ENCODE results near the gene SLC16A8. TPM values are rescaled to one million over a fixed set of nuclear protein-coding genes. Genes with fewer than 3 reads are reported as not detected.

The SLC16A8 gene
- total RNA-seq, 1 donor from 2014 or later = not detected

DNA sequence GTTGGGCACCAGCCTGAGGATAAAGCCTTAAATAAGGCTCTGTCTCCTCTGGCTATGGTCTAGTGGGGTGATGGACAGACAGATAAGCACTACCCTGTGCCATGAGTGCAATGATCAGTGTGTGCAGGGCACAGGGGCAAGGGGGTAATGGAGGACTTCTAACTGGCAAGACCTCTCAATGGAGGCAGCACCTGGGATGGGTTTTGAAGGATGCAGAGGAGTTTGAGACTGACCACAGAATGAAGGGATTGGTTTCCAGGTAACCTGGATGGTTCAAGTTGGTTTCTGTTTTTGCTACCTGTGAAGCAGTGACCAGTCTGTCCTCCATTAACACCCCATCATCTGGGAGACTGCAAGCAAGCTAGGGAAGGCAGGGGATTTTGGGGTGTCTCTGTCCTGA, 54.6 kb downstream of the SLC16A8 start:
- no peak for DNase-seq (ENCODE audit: low read depth)

- DNase-seq (ENCODE audit: low read depth) = no peak
These were observed 55.4 kb downstream of the SLC16A8 start for GRCh38 chr22:38028344-38029130.

Other genes starting within 250 kb of the SLC16A8 start
- 32.8 and 45.7 TPM in 2 replicates for gene ANKRD54, start 239.8 kb downstream of the SLC16A8 start, total RNA-seq
- 278 and 409 TPM in 2 replicates for gene EIF3L, start 234.8 kb downstream of the SLC16A8 start, total RNA-seq
- 35.9 and 65.0 TPM in 2 replicates for gene MICALL1, start 177.9 kb downstream of the SLC16A8 start, total RNA-seq
- 0.05 TPM in 1 of 2 replicates, not detected in the other for gene C22orf23, start 130.6 kb downstream of the SLC16A8 start, total RNA-seq
- gene POLR2F, start 130.5 kb downstream of the SLC16A8 start, total RNA-seq = 14.2 and 37.9 TPM in 2 replicates
- not detected in 2 replicates for gene SOX10, start 99.6 kb downstream of the SLC16A8 start, total RNA-seq
- gene PICK1, start 26.8 kb downstream of the SLC16A8 start, total RNA-seq = 46.9 and 52.0 TPM in 2 replicates
- 0.85 and 1.9 TPM in 2 replicates for gene BAIAP2L2, start 26.5 kb upstream of the SLC16A8 start, total RNA-seq
- 5.2 and 25.0 TPM in 2 replicates for gene PLA2G6, start 97.6 kb upstream of the SLC16A8 start, total RNA-seq
- 18.1 and 34.2 TPM in 2 replicates for gene MAFF, start 117.8 kb upstream of the SLC16A8 start, total RNA-seq
- 16.5 and 67.5 TPM in 2 replicates for gene TMEM184B, start 188.8 kb upstream of the SLC16A8 start, total RNA-seq
- gene CSNK1E, start 233.2 kb upstream of the SLC16A8 start, total RNA-seq = 86.7 and 118 TPM in 2 replicates